Gastroesophageal sphincter (tissue), 4 donors: ENCODE measurements around the gene TSKU. TPM values are rescaled to one million over a fixed set of nuclear protein-coding genes. Genes with fewer than 3 reads are reported as not detected.

ENCODE experiments used
- ATAC-seq: fragments of 150-250 bp; one replicate; pipeline ENCODE4 v1.9.1; 2016; ENCODE audit warnings: mild to moderate bottlenecking, moderate library complexity
- H3K27ac ChIP-seq, 4 donors: fragments of 200-600 bp; sonication (generic) in 3 of 4; 1 replicate in 3 of 4; 2 replicates in 1 of 4; pipeline ENCODE4 v1.5.1; 2016 to 2019
- H3K27me3 ChIP-seq: fragments of 200-600 bp; sonication (generic); one replicate; pipeline ENCODE4 v1.5.1; 2019
- H3K36me3 ChIP-seq, 2 donors: fragments of 200-600 bp; sonication (generic); one replicate each; pipeline ENCODE4 v1.5.1; 2019; ENCODE audit warnings: control low read depth in 1 of 2
- H3K4me1 ChIP-seq, 3 donors: fragments of 200-600 bp; sonication (generic); 1 replicate in 2 of 3; 2 replicates in 1 of 3; pipeline ENCODE4 v1.5.1; 2016 to 2019; ENCODE audit warnings: control low read depth in 2 of 3
- H3K4me3 ChIP-seq, 2 donors: fragments of 200-600 bp; sonication (generic); one replicate each; pipeline ENCODE4 v1.5.1; 2019; ENCODE audit warnings: mild to moderate bottlenecking in 1 of 2, moderate library complexity in 1 of 2
- H3K9me3 ChIP-seq, 3 donors: fragments of 200-600 bp; sonication (generic); one replicate each; pipeline ENCODE4 v1.5.1; 2017 to 2019; ENCODE audit warnings: control low read depth in 2 of 3
- EP300 ChIP-seq: sonication (generic); formaldehyde crosslinking; IDR thresholded peaks from one replicate; pipeline ENCODE4 v1.6.1; 2017; ENCODE audit warnings: antibody characterized with exemption, mild to moderate bottlenecking
- POLR2A ChIP-seq, 2 donors: fragments of 450-650 bp; IDR thresholded peaks; one replicate each; pipeline ENCODE4 v1.6.1; 2017; ENCODE audit warnings: antibody characterized with exemption in 2 of 2, mild to moderate bottlenecking in 2 of 2, moderate library complexity in 1 of 2
- POLR2AphosphoS5 ChIP-seq: sonication (generic); formaldehyde crosslinking; IDR thresholded peaks from one replicate; pipeline ENCODE4 v1.6.1; 2017; ENCODE audit warnings: antibody characterized with exemption
- WGBS, 2 donors: methylation state at CpG; one replicate each; pipeline ENCODE4 v1.1.5; 2018; ENCODE audit warnings: low coverage in 1 of 2; 5-methylcytosine and 5-hydroxymethylcytosine counted together
- total RNA-seq, 4 donors: library from RNA; depleted of rRNA; stranded (reverse); fragments of >200 nt; gene quantifications; one replicate each; pipeline ENCODE4 v1.1.0, GENCODE V29; 2016
- TF ChIP-seq, protein P1 (sequence below), 4 experiments: fragments of 200-600 bp in 2 of 4; fragments of 450-650 bp in 2 of 4; sonication (generic) in 1 of 4; IDR thresholded peaks; one replicate each; pipeline ENCODE4 v1.5.1; 2017 to 2019; ENCODE audit warnings: antibody characterized with exemption in 4 of 4, mild to moderate bottlenecking in 2 of 4, moderate library complexity in 2 of 4

Gene TSKU
- total RNA-seq, 4 donors from 2014 or later, result 23.5 to 53.7 (median 38.2) TPM

DNA sequence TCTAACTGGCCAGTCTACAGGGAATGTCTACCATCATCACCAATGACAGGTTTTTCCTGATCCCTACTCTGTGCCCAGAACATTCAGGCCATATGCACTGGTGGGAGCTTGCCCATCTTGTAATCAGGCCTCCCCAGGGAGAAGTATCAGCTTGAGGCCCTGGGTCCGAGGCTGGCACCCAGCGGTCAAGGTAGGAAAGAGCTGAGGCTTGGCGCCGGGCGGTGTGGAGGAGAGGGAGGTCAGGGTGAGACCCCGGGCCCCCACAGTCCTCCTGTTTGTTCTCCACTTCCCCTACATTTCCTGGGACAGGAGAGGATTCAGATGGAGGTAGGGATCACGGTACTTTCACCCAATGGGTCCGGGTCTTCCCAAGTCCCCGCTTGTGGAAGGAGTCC is 15.5 kb downstream of the TSKU start:
- no peaks in the 10 kb centered on the region for H3K27me3 ChIP-seq
- peak; percentile 1 for ATAC-seq
- peak overlapping the region in 3 of 4 donors; percentile 4 to 62 (median 12) for H3K27ac ChIP-seq
- TF ChIP-seq EP300 (no peak), POLR2AphosphoS5 (no peak), POLR2A (IDR thresholded peaks at IDR 0.05) (no peak)
- TF ChIP-seq, protein P1, sequence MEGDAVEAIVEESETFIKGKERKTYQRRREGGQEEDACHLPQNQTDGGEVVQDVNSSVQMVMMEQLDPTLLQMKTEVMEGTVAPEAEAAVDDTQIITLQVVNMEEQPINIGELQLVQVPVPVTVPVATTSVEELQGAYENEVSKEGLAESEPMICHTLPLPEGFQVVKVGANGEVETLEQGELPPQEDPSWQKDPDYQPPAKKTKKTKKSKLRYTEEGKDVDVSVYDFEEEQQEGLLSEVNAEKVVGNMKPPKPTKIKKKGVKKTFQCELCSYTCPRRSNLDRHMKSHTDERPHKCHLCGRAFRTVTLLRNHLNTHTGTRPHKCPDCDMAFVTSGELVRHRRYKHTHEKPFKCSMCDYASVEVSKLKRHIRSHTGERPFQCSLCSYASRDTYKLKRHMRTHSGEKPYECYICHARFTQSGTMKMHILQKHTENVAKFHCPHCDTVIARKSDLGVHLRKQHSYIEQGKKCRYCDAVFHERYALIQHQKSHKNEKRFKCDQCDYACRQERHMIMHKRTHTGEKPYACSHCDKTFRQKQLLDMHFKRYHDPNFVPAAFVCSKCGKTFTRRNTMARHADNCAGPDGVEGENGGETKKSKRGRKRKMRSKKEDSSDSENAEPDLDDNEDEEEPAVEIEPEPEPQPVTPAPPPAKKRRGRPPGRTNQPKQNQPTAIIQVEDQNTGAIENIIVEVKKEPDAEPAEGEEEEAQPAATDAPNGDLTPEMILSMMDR (IDR thresholded peaks at IDR 0.05), result no peak
- peaks cover 0 to 47% (median 6%) of the 10 kb centered on the region in 3 donors for H3K4me1 ChIP-seq
- no peaks in the 10 kb centered on the region for H3K9me3 ChIP-seq
- no CpG with 5 or more reads among the region's 9 CpGs for WGBS, 2 donors
- peak overlapping the region in 1 of 2 donors; percentile 38 for H3K4me3 ChIP-seq
- H3K36me3 ChIP-seq, result peaks cover 0 to 22% of the 10 kb centered on the region in 2 donors

DNA sequence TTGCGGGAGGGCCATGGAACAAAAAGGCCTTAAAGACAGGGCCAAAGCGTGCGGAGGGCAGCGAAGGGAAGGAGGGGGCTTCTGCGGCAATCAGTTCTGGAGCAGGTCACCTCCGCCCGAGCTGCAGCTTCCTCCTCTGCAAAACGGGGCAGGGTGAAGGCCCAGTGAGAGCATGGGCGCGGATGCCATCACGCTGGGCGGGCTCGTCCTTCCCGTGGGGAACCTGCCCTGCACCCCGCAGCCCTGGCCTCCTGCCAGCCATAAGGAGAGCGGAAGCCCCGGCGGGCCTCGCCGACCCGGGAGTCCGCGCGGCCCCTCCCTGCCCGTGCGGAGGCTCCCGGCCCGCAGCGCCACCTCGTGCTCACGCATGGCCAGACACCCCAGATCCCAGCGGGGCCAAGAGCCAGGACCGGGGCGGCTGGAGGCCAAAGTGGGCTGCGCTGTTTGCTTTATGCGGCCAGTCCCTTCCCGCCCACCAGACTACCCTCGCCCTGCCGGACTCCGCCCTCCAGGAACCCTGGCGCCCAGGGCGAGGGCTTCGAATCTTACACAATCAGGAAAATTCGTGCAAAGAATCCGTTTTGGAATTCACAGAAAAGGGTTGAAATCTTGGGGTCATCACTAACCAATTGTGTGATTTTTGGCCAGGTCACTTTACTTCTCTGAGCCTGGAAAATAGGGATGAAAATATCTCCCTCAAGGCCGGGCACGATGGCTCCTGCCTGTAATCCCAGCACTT is 16.1 kb downstream of the TSKU start:
- peaks cover 3% of the 10 kb centered on the region for H3K27me3 ChIP-seq
- H3K4me3 ChIP-seq, result peak overlapping the region; percentile 6 to 38
- 17 to 20% methylated on average over 2 of the region's 47 CpGs for WGBS, 2 donors
- H3K27ac ChIP-seq, result peak overlapping the region in 3 of 4 donors; percentile 12 to 62 (median 19)
- H3K36me3 ChIP-seq, result peaks cover 0 to 22% of the 10 kb centered on the region in 2 donors
- H3K9me3 ChIP-seq, result no peaks in the 10 kb centered on the region
- peak; percentile 87 for ATAC-seq
- peaks cover 0 to 41% (median 4%) of the 10 kb centered on the region in 3 donors for H3K4me1 ChIP-seq
- TF ChIP-seq EP300 (no peak), POLR2A (IDR thresholded peaks at IDR 0.05) (no peak), POLR2AphosphoS5 (peak; percentile 46)
- TF ChIP-seq, protein P1 (IDR thresholded peaks at IDR 0.05), result peak in 3 of 4 experiments; percentile 96 to 99 (median 96)

DNA sequence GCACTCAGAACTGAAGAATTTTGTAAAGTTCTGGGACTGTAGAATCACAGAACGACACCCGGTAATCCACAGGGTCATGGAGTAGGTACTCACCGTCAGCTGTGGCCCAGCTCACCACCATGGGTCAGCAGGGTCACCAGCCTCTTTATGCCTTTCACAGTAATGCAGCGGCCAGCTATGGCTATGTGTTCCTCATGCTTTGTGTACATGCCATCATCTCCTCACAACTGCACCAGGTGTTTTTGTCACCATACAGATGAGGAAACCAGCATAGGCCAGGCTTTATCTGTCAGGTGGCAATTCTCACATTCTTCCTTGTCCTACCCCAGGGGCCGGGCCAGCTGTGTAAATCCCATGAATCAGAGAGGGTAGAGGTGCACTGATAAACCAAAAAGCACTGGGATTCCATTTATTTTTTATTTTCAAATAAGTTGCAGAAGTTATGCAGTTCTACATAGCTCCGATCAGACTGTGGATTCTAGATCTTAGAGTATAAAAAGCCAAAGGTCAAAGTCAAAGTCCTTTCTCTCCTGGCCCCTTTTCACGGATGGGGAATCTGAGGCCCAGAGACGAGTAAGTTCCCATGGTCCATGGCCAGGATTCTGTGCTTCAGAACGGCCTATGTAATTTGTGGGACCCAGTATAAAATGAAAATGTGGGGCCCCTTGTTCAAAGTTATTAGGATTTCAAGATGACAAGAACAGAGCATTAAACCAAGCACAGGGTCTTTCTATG is 17.5 kb downstream of the TSKU start:
- Histone ChIP-seq H3K4me3 (no peak overlapping the region), H3K36me3 (peaks cover 0 to 18% of the 10 kb centered on the region in 2 donors), H3K27ac (no peak overlapping the region), H3K4me1 (peaks cover 0 to 28% (median 4%) of the 10 kb centered on the region in 3 donors), H3K9me3 (no peaks in the 10 kb centered on the region), H3K27me3 (peaks cover 12% of the 10 kb centered on the region)
- no peak for ATAC-seq
- WGBS, 2 donors, result 88 to 92% methylated on average over 5 to 6 of the region's 9 CpGs
- TF ChIP-seq EP300 (no peak), POLR2A (IDR thresholded peaks at IDR 0.05) (no peak)

DNA sequence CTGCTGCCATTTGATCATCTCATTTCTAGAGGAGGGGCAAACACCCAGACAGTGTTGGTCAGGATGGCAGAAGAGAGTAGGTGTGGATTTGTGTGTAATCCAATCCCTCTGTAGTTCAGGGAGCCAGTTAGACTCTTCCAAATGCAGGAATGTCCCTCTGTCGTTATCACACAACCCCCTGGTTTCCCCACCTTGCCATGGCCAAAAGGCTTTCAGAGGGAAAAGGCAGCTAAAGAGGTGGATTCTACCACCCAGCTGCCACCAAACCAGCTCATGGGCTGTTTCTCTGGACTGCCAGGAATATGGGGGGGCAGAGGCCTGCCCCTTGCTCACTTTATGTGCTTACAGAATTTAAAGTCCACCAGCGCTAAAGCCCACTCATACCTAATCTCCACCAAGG is 18.1 kb downstream of the TSKU start:
- 50% methylated on average over 2 of the region's 2 CpGs; no CpG with 5 or more reads in 1 of the 2 donors for WGBS, 2 donors
- TF ChIP-seq POLR2AphosphoS5 (no peak), EP300 (no peak), POLR2A (IDR thresholded peaks at IDR 0.05) (no peak)
- TF ChIP-seq, protein P1 (IDR thresholded peaks at IDR 0.05), result no peak
- Histone ChIP-seq H3K4me1 (peaks cover 0 to 28% (median 4%) of the 10 kb centered on the region in 3 donors), H3K36me3 (peaks cover 0 to 12% of the 10 kb centered on the region in 2 donors), H3K4me3 (no peak overlapping the region), H3K9me3 (no peaks in the 10 kb centered on the region), H3K27me3 (peaks cover 12% of the 10 kb centered on the region), H3K27ac (no peak overlapping the region)
- no peak for ATAC-seq

DNA sequence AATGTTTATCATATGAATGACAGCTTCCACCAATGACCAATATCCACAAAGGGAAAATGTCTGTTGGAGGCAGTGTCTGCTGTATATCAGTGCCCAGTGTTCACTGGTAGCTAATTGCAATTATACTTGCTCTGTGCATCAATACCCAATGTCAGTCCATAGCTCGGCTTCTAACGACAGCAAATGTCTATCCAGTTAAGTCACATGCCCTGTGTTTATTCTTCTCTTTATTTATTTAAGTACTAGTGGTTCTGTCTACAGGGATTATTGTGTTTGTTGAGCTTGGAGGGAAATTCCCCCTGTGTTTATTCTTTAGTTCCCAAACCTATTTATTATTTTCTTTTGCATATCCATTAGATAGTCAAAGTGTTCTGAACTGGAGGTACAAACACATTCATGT is 18.6 kb downstream of the TSKU start:
- ATAC-seq, result no peak
- H3K4me3 ChIP-seq, result no peak overlapping the region
- H3K36me3 ChIP-seq, result peaks cover 0 to 7% of the 10 kb centered on the region in 2 donors
- H3K27ac ChIP-seq, result no peak overlapping the region
- H3K4me1 ChIP-seq, result peaks cover 0 to 28% (median 4%) of the 10 kb centered on the region in 3 donors
- peaks cover 12% of the 10 kb centered on the region for H3K27me3 ChIP-seq
- 59 to 60% methylated on average over 2 of the region's 2 CpGs for WGBS, 2 donors
- H3K9me3 ChIP-seq, result no peaks in the 10 kb centered on the region
- no peak for TF ChIP-seq POLR2AphosphoS5
- TF ChIP-seq EP300, result no peak
- TF ChIP-seq, protein P1 (IDR thresholded peaks at IDR 0.05), result no peak
- TF ChIP-seq POLR2A (IDR thresholded peaks at IDR 0.05), result no peak
